ENCODE measurements around the gene CEP63.

The CEP63 gene

GRCh38 chr3:134608023-134608770 is 122.3 kb downstream of the CEP63 start:
- no peak for DNase-seq (ENCODE audit: low read depth in 3 of 3)

GRCh38 chr3:134608771-134609435 is 123.0 kb downstream of the CEP63 start:
- no peak for DNase-seq (ENCODE audit: low read depth in 3 of 3)

GRCh38 chr3:134609821-134610431 is 124.1 kb downstream of the CEP63 start:
- DNase-seq (ENCODE audit: low read depth in 3 of 3): no peak

- DNase-seq (ENCODE audit: low read depth in 3 of 3): no peak
Observed at GRCh38 chr3:134610432-134611385, 124.9 kb downstream of the CEP63 start.

GRCh38 chr3:134611516-134611915 is 125.7 kb downstream of the CEP63 start:
- DNase-seq (ENCODE audit: low read depth in 3 of 3): no peak

GRCh38 chr3:134613006-134613520 is 127.2 kb downstream of the CEP63 start:
- no peak for DNase-seq (ENCODE audit: low read depth in 3 of 3)

GRCh38 chr3:134614955-134615354 is 129.1 kb downstream of the CEP63 start:
- no peak for DNase-seq (ENCODE audit: low read depth in 3 of 3)

GRCh38 chr3:134615743-134616142 is 129.9 kb downstream of the CEP63 start:
- no peak for DNase-seq (ENCODE audit: low read depth in 3 of 3)

GRCh38 chr3:134617608-134618477 is 132.0 kb downstream of the CEP63 start:
- no peak for DNase-seq (ENCODE audit: low read depth in 3 of 3)

GRCh38 chr3:134618478-134619300 is 132.8 kb downstream of the CEP63 start:
- no peak for DNase-seq (ENCODE audit: low read depth in 3 of 3)

GRCh38 chr3:134619301-134619615 is 133.4 kb downstream of the CEP63 start:
- no peak for DNase-seq (ENCODE audit: low read depth in 3 of 3)

- no peak for DNase-seq (ENCODE audit: low read depth in 3 of 3)
Observed at GRCh38 chr3:134619884-134620445, 134.1 kb downstream of the CEP63 start.

- no peak for DNase-seq (ENCODE audit: low read depth in 3 of 3)
Observed at GRCh38 chr3:134620476-134621115, 134.7 kb downstream of the CEP63 start.

- DNase-seq (ENCODE audit: low read depth in 3 of 3): no peak
Observed at GRCh38 chr3:134621854-134622253, 136.0 kb downstream of the CEP63 start.

- no peak for DNase-seq (ENCODE audit: low read depth in 3 of 3)
Observed at GRCh38 chr3:134622806-134623365, 137.0 kb downstream of the CEP63 start.

GRCh38 chr3:134623615-134624245 is 137.9 kb downstream of the CEP63 start:
- no peak for DNase-seq (ENCODE audit: low read depth in 3 of 3)

All from stimulated activated CD4-positive, alpha-beta T cell treated with anti-CD3 and anti-CD28 coated beads, TNF-alpha, amount 100 ng/mL, for 4 hours (primary cell).